22Rv1 (cell line): Measurements from ENCODE around the gene SPSB3.

Source experiments
- H3K27ac ChIP-seq: fragments of 450-650 bp; 2 replicates; pipeline ENCODE4 v1.5.1; 2017
- CTCF ChIP-seq: fragments of 450-650 bp; IDR thresholded peaks from 2 replicates; pipeline ENCODE4 v1.5.1; 2017; ENCODE audit warnings: mild to moderate bottlenecking
- ZFX ChIP-seq: fragments of 450-650 bp; IDR thresholded peaks from 2 replicates; pipeline ENCODE4 v1.6.1; 2017; ENCODE audit warnings: antibody characterized with exemption, borderline replicate concordance

The SPSB3 gene

GRCh38 chr16:1781254-1781653 lies 1.1 kb downstream of the SPSB3 start:
- TF ChIP-seq CTCF = no peak
- TF ChIP-seq ZFX = no peak
- peak overlapping the region; percentile 93 for H3K27ac ChIP-seq

DNA sequence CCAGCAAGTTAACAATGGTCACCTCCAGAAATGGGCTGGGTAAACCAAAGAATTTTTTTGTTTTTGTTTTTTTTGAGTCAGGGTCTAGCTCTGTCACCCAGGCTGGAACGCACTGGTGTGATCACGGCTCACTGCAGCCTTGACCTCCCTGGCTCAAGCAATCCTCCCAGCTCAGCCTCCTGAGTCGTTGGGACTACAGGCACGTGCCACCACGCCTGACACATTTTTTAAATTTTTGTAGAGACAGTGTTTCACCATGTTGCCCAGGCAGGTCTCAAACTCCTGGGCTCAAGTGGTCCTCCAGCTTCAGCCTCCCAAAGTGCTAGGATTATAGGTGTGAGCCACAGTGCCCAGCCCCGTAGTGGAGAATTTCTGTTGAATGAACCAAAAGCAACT lies 1.7 kb downstream of the SPSB3 start:
- H3K27ac ChIP-seq = peak overlapping the region; percentile 93
- no peak for TF ChIP-seq CTCF
- no peak for TF ChIP-seq ZFX

GRCh38 chr16:1779741-1780676 lies 2.4 kb downstream of the SPSB3 start:
- peak overlapping the region; percentile 93 for H3K27ac ChIP-seq
- no peak for TF ChIP-seq ZFX
- no peak for TF ChIP-seq CTCF

DNA sequence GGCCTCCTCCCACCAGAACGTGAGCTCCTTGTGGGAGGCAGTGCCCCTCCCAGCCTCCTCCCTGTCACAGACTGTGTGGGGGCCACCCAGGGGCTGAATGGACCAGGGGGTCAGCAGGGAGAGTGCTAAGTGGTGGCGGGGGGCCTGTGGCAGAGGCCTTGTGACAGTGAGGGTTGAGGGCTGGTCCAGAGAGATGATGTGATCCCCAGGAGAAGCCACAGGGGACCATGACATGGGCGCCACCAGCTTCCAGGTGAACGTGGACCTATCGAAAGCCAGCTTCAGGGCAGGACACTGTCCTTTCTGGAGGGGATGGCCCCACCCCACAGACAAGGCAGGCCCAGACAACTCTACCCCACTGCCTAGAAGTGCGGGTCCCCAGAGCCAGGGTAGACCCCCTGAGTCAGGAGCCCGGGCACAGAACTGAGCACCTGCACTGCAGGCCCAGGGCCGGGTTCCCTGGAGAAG lies 3.1 kb downstream of the SPSB3 start:
- H3K27ac ChIP-seq = peak overlapping the region; percentile 93
- no peak for TF ChIP-seq CTCF
- TF ChIP-seq ZFX = no peak

DNA sequence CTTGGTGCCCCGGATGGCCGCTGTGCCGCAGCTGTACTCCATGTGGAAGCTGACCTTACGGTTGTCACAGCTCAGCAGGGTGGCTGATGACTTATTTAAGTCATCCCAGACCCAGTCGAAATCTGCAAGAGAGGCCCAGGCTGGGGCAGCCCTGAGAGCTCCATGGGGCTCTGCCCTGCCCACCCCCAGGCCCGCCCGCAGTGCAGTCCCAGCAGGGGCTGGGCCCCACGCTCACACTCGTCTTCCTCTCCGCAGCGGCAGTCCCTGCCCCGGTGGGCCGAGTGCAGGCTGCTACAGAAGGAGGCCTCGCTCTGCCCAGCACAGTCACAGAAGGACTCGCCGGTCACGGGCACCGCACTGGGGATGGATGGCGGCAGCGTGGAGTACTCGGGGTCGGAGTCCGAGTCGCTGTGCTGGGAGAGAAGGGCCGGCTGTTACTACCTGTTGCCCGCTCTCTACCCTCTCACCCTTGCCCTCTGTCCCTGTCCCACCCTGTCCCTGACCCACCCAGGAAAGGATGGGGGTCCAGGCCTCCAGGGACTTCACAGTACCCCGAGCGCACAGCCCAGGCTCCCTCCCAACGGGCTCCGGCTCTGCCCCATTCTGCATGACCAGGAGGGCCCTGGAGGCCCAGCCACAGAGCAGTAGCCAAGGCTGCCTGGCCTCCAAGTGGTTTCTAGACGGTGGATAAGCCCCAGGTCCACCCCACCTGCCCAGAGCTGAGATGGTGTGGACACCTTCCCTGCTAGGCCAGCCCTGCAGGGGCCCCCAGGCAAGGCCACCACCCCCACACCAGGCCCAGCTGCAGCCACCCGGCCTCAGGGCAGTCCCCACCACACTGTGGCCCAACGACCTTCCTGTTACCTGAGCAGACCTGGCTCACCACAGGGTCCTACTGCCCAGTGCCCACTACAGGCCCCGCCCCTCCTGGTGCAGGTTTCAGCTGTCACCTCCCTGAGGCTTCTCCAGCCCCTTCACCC lies 3.9 kb downstream of the SPSB3 start:
- no peak for TF ChIP-seq CTCF
- no peak for TF ChIP-seq ZFX
- H3K27ac ChIP-seq = peak overlapping the region; percentile 93

GRCh38 chr16:1777375-1778199 lies 4.8 kb downstream of the SPSB3 start:
- TF ChIP-seq CTCF (no peak), ZFX (no peak)
- H3K27ac ChIP-seq = peak overlapping the region; percentile 93
